ENCODE results near the gene LYST. TPM values are rescaled to one million over a fixed set of nuclear protein-coding genes. Genes with fewer than 3 reads are reported as not detected.

The LYST gene
- total and polyA plus RNA-seq, 2 of the 4 experiments (the other 2 are of a cell fraction) = 2.2 to 7.2 TPM

DNA sequence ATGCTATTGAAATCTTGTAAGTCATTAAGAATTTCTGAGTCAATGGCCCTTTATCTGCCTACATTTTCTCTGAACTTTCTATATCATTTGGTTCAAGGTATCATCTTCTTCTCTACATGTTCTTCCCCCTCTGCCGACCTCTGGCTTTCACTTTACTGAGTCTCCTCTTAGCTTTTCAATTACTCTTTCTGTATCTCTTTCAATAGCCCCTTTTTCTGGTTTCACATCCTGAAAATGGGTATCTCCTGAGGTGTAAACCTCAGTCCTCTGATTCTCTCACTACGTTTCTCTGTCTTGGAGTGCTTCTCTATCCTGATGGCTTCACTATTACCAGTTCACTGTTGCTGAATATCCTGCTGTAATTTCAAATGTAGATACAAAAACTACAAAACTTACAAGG, 98.9 kb downstream of the LYST start:
- Histone ChIP-seq H3K23ac (ENCODE audit: low read depth, low read length) (no peak overlapping the region), H2AK5ac (ENCODE audit: low read depth, low read length) (no peak overlapping the region), H2BK15ac (ENCODE audit: low read depth, low read length) (no peak overlapping the region), H3K4ac (ENCODE audit: low read depth, low read length) (no peak overlapping the region), H3K27me3 (ENCODE audit: control insufficient read depth, insufficient read depth, low read length) (no peaks in the 10 kb centered on the region), H3K9ac (ENCODE audit: low read depth, low read length) (no peak overlapping the region), H3K4me2 (ENCODE audit: low read depth, low read length) (no peak overlapping the region), H4K8ac (ENCODE audit: low read depth in 2 of 2, low read length in 2 of 2) (no peak overlapping the region), H2BK5ac (ENCODE audit: low read depth, low read length, poor library complexity, severe bottlenecking) (no peak overlapping the region), H3K9me1 (ENCODE audit: insufficient read depth, low read length) (no peaks in the 10 kb centered on the region), H4K91ac (ENCODE audit: insufficient read depth, low read depth, low read length) (no peak overlapping the region), H3K79me1 (ENCODE audit: low read depth in 1 of 2, low read length in 2 of 2) (no peaks in the 10 kb centered on the region), H3K27ac (ENCODE audit: insufficient read depth, low read length) (no peak overlapping the region), H3K9me3 (ENCODE audit: control insufficient read depth, insufficient read depth, low read length) (no peaks in the 10 kb centered on the region), H4K5ac (ENCODE audit: low read depth, low read length) (no peak overlapping the region), H3K14ac (replicated peaks; ENCODE audit: low read depth, low read length) (no peak overlapping the region), H2AFZ (replicated peaks; ENCODE audit: low read length, poor library complexity) (no peak overlapping the region), H3K36me3 (ENCODE audit: control insufficient read depth, insufficient read depth, low read length) (no peaks in the 10 kb centered on the region), H2BK20ac (ENCODE audit: low read depth, low read length) (no peak overlapping the region), H3K4me3 (ENCODE audit: insufficient read depth, low read depth, low read length) (no peak overlapping the region), H3K4me1 (ENCODE audit: control insufficient read depth, insufficient read depth, low read length) (no peaks in the 10 kb centered on the region), H3K56ac (ENCODE audit: extremely low read depth, insufficient read depth, low read length) (no peak overlapping the region), H2AK9ac (replicated peaks; ENCODE audit: low read depth, low read length, poor library complexity) (no peak overlapping the region), H3K18ac (ENCODE audit: low read depth, low read length) (no peak overlapping the region), H2BK120ac (ENCODE audit: low read depth, low read length) (no peak overlapping the region), H4K20me1 (ENCODE audit: insufficient read depth, low read length) (no peaks in the 10 kb centered on the region)
- dilution Hi-C loops (cut with HindIII; ENCODE audit: low sequenced_read_pairs, unreplicated experiment) = no loop called here
- BruUV-seq (replicated peaks) = no TSS peak
- ChIA-PET CTCF (no interaction called here), POLR2A (ENCODE audit: unreplicated experiment) (no interaction called here)
- no peak for ATAC-seq (ENCODE audit: low read depth)
- in situ Hi-C loops (cut with MboI; ENCODE audit: low sequenced_read_pairs) = no loop called here
- WGBS, 2 experiments (ENCODE audit: extremely low coverage in 2 of 2, insufficient read length in 1 of 2) = 83% methylated on average over 1 of the region's 2 CpGs; no CpG with 5 or more reads in 1 of the 2 experiments
- intact Hi-C loops (cut with micrococcal nuclease) = no loop called here
- DNase-seq = no peak
- TF ChIP-seq FOS (IDR thresholded peaks at IDR 0.05; ENCODE audit: low read depth, low read length) (no peak), NFE2L2 (IDR thresholded peaks at IDR 0.05; ENCODE audit: low read depth, low read length) (no peak), MAFK (IDR thresholded peaks at IDR 0.05; ENCODE audit: low read depth, low read length) (no peak), CHD1 (IDR thresholded peaks at IDR 0.05; ENCODE audit: low read depth, low read length) (no peak), BHLHE40 (IDR thresholded peaks at IDR 0.05; ENCODE audit: low read depth, low read length) (no peak), CEBPB (IDR thresholded peaks at IDR 0.05; ENCODE audit: low read depth, low read length) (no peak), RFX5 (IDR thresholded peaks at IDR 0.05; ENCODE audit: low read depth, low read length) (no peak), RAD21 (IDR thresholded peaks at IDR 0.05; ENCODE audit: low read length) (no peak)
- TF ChIP-seq, protein P1, sequence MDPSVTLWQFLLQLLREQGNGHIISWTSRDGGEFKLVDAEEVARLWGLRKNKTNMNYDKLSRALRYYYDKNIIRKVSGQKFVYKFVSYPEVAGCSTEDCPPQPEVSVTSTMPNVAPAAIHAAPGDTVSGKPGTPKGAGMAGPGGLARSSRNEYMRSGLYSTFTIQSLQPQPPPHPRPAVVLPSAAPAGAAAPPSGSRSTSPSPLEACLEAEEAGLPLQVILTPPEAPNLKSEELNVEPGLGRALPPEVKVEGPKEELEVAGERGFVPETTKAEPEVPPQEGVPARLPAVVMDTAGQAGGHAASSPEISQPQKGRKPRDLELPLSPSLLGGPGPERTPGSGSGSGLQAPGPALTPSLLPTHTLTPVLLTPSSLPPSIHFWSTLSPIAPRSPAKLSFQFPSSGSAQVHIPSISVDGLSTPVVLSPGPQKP (IDR thresholded peaks at IDR 0.05; ENCODE audit: borderline replicate concordance, low read depth, low read length) = no peak

Data from IMR-90 (cell line).